CD4-positive, alpha-beta T cell (primary cell): ENCODE results near the gene EPB41L4A. TPM values are rescaled to one million over a fixed set of nuclear protein-coding genes. Genes with fewer than 3 reads are reported as not detected.
A peak's percentile ranks its signal among the peaks of the same experiment; 100 is the strongest.

ENCODE experiments used
- ATAC-seq: fragments of 200-7000 bp; cut with Tn5 transposase; one replicate; pipeline ENCODE4 v1.10.0; 2022; ENCODE audit warnings: mild to moderate bottlenecking; ENCODE audit not compliant: poor library complexity
- CTCF ChIA-PET: fragments of 350-600 bp; sonication (Branson Sonifier 250); formaldehyde crosslinking; loops from one replicate; lab custom pipeline; 2021; ENCODE audit warnings: antibody characterized with exemption, inconsistent platforms; lab: Charles Lee
- POLR2A ChIA-PET: fragments of 350-600 bp; sonication (Branson Sonifier 250); formaldehyde crosslinking; loops from one replicate; lab custom pipeline; 2021; ENCODE audit warnings: antibody characterized with exemption, inconsistent platforms; lab: Charles Lee
- DNase-seq, 14 experiments: peaks; one replicate each; pipeline ENCODE4 v3.0.0-alpha.2; 2013 to 2020; ENCODE audit warnings: mixed read lengths in 2 of 14
- H3K27ac ChIP-seq, 2 donors: one replicate each; pipeline versions ENCODE4 v1.5.1 to v1.7.0; 2013; ENCODE audit warnings: low read length in 2 of 2, low read depth in 1 of 2, mild to moderate bottlenecking in 1 of 2
- H3K27me3 ChIP-seq, 2 experiments: 1 replicate in 1 of 2; 2 replicates in 1 of 2; pipeline versions ENCODE4 v1.6.1 to v1.7.0; 2013; ENCODE audit warnings: low read length in 2 of 2, control low read depth in 1 of 2, mild to moderate bottlenecking in 1 of 2, moderate library complexity in 1 of 2; ENCODE audit not compliant: insufficient read depth in 2 of 2, control insufficient read depth in 1 of 2
- H3K36me3 ChIP-seq: one replicate; pipeline ENCODE4 v1.6.1; 2013; ENCODE audit warnings: low read length, control low read depth; ENCODE audit not compliant: insufficient read depth
- H3K4me1 ChIP-seq: one replicate; pipeline ENCODE4 v1.6.1; 2013; ENCODE audit warnings: low read length, control low read depth; ENCODE audit not compliant: insufficient read depth
- H3K4me3 ChIP-seq: one replicate; pipeline ENCODE4 v1.5.1; 2013; ENCODE audit warnings: mild to moderate bottlenecking, low read length, moderate library complexity
- H3K9me3 ChIP-seq, 2 experiments: 1 replicate in 1 of 2; 2 replicates in 1 of 2; pipeline versions ENCODE4 v1.6.1 to v1.7.0; 2013; ENCODE audit warnings: low read length in 2 of 2, mild to moderate bottlenecking in 2 of 2, control low read depth in 1 of 2, moderate library complexity in 1 of 2; ENCODE audit not compliant: control insufficient read depth in 1 of 2, insufficient read depth in 1 of 2
- H3K27ac Mint-ChIP-seq: one replicate; pipeline ENCODE4 v1.8.0; 2020; ENCODE audit warnings: mixed read lengths
- H3K27me3 Mint-ChIP-seq: one replicate; pipeline ENCODE4 v1.8.0; 2021; ENCODE audit warnings: mixed read lengths
- H3K36me3 Mint-ChIP-seq: one replicate; pipeline ENCODE4 v1.8.0; 2021; ENCODE audit warnings: low read depth, mixed read lengths
- H3K4me1 Mint-ChIP-seq: one replicate; pipeline ENCODE4 v1.8.0; 2021; ENCODE audit warnings: low read depth, mixed read lengths
- H3K4me3 Mint-ChIP-seq: one replicate; pipeline ENCODE4 v1.8.0; 2020; ENCODE audit warnings: mild to moderate bottlenecking, mixed read lengths
- H3K9me3 Mint-ChIP-seq: one replicate; pipeline ENCODE4 v1.8.0; 2020; ENCODE audit warnings: mixed read lengths
- intact Hi-C, 2 experiments: fragments of 100-400 bp; cut with DNase I in 1 of 2; cut with micrococcal nuclease in 1 of 2; formaldehyde crosslinking; loops; one replicate each; pipeline versions ENCODE4 v1.15.1 to v1.9.0; 2023 to 2025; cut with DNase I, micrococcal nuclease
- total RNA-seq, 174 experiments: library from RNA in 2 of 174; stranded (reverse) in 2 of 174; gene quantifications; one replicate each; pipeline ENCODE4 v1.2.3 and lab custom pipeline; 2021 to 2026
- TF ChIP-seq, protein P1 (sequence below): fragments of 200-600 bp; IDR thresholded peaks from one replicate; pipeline ENCODE4 v1.8.0; 2022; ENCODE audit warnings: antibody characterized with exemption, mild to moderate bottlenecking

Gene EPB41L4A
- total RNA-seq, 2 experiments from 2014 or later: 0.08 TPM; not detected in 1

DNA sequence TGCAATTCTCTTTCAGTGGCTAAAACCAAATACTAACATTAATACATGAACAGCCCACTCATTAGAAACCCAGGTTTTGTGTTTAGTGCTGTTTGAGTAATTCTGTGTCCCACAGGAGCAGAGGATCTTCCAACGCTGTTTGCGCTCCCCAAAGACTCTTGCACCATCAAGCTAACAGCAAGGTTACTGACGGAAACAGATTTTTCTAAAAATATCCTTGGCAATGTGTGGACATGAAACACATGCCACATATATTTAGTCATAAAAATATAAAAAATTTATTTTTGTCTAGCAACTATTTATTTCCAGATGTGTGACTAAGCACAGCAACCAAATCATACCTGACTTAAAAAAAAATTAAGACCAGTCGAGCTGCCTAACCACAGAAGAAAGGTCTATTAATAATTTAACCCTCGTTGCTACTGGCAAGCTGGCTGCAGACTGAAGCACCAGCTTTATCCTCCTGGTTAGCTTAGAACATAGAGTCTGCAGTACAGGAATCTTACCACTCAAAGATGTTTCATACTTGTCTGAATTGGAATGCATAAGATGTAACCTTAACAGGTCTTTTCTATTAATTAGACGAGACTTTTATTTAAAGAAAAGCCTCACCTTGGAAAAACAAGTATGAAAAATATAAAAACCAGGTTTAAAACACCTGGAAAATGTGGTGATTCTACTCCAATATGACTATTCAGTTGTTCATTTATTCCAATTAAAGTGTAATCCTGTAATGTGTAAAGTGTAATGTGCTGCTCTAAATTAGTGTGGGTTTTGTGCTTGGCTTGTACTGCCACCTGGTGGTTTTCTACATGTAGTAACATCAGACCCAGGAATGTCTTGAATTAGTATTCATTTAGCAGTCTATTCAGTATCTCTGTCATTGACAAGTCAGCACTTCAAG lies 272.5 kb downstream of the EPB41L4A start:
- peaks cover 0 to under 1% of the 10 kb centered on the region in 2 experiments for H3K27me3 ChIP-seq
- no peak overlapping the region for H3K27ac ChIP-seq
- Mint-ChIP-seq H3K4me3 (no peak overlapping the region), H3K9me3 (no peaks in the 10 kb centered on the region), H3K27me3 (peaks cover 7% of the 10 kb centered on the region), H3K27ac (no peak overlapping the region), H3K4me1 (no peaks in the 10 kb centered on the region), H3K36me3 (no peaks in the 10 kb centered on the region)
- no peaks in the 10 kb centered on the region for H3K36me3 ChIP-seq
- TF ChIP-seq, protein P1, sequence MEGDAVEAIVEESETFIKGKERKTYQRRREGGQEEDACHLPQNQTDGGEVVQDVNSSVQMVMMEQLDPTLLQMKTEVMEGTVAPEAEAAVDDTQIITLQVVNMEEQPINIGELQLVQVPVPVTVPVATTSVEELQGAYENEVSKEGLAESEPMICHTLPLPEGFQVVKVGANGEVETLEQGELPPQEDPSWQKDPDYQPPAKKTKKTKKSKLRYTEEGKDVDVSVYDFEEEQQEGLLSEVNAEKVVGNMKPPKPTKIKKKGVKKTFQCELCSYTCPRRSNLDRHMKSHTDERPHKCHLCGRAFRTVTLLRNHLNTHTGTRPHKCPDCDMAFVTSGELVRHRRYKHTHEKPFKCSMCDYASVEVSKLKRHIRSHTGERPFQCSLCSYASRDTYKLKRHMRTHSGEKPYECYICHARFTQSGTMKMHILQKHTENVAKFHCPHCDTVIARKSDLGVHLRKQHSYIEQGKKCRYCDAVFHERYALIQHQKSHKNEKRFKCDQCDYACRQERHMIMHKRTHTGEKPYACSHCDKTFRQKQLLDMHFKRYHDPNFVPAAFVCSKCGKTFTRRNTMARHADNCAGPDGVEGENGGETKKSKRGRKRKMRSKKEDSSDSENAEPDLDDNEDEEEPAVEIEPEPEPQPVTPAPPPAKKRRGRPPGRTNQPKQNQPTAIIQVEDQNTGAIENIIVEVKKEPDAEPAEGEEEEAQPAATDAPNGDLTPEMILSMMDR: peak; percentile 84
- H3K9me3 ChIP-seq: no peaks in the 10 kb centered on the region
- POLR2A ChIA-PET: no interaction called here
- CTCF ChIA-PET: no interaction called here
- peak; percentile 14 to 81 (median 40) for DNase-seq
- H3K4me1 ChIP-seq: no peaks in the 10 kb centered on the region
- peak; percentile 94 for ATAC-seq
- intact Hi-C loops: loop anchor here (1.0 to 5.0 kb wide), 6 partner anchors 592 to 1389 kb away; no protein-coding TSS in a partner anchor
- no peak overlapping the region for H3K4me3 ChIP-seq

DNA sequence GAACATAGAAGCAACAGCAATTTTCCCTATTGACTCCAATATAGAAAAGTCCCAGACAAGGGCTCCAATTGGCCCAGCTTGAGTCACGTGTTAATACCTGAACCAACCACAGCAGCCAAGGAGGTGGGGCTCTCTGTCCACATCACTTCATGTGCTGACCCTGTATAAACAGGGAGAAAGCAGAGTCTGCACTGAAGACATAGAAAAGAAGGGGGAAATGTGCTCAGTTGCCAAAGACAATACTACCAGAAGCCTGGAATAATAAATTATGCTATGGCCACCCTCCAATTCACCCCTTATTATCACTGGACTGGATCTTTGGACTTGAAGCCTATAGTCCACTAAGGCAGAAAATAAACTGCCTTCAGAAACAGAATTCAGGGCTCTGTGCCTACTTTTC lies 275.4 kb downstream of the EPB41L4A start:
- Mint-ChIP-seq H3K36me3 (no peaks in the 10 kb centered on the region), H3K27me3 (peaks cover 16% of the 10 kb centered on the region), H3K27ac (no peak overlapping the region), H3K9me3 (no peaks in the 10 kb centered on the region), H3K4me1 (no peaks in the 10 kb centered on the region), H3K4me3 (no peak overlapping the region)
- Histone ChIP-seq H3K9me3 (no peaks in the 10 kb centered on the region), H3K4me1 (no peaks in the 10 kb centered on the region), H3K27ac (no peak overlapping the region), H3K36me3 (no peaks in the 10 kb centered on the region), H3K4me3 (no peak overlapping the region), H3K27me3 (peaks cover 2 to 9% of the 10 kb centered on the region in 2 experiments)
- POLR2A ChIA-PET: no interaction called here
- intact Hi-C loops: no loop called here
- DNase-seq (no peak), ATAC-seq (no peak)
- TF ChIP-seq, protein P1: no peak
- CTCF ChIA-PET: no interaction called here

DNA sequence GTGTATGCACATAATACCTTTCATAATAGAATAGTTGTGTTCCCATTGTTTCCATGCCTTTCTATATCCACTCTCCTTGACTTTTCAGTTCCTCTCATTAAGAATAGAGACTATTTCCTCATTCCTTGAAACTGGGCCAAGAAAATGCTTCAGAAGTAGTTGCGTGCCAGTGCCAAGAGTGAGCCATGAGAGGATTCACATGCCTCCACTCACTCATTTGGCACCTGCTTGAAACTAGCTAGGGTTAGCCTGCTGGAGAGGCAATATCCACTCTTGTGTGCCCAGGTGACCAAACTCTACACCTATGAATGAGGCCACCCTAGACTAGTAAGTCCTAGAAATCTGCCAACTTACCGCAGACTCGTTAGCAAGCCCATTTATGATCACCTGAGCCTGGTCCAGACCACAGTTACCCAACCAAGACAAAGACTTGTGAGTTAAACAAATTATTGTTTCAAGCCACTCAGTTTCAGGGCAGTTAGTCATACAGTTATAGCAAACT lies 276.3 kb downstream of the EPB41L4A start:
- intact Hi-C loops: no loop called here
- H3K9me3 ChIP-seq: no peaks in the 10 kb centered on the region
- DNase-seq (peak in 2 of 14 experiments; percentile 15 to 35), ATAC-seq (no peak)
- H3K4me3 Mint-ChIP-seq: no peak overlapping the region
- peaks cover 16% of the 10 kb centered on the region for H3K27me3 Mint-ChIP-seq
- POLR2A ChIA-PET: no interaction called here
- H3K27ac ChIP-seq: no peak overlapping the region
- no peak overlapping the region for H3K27ac Mint-ChIP-seq
- H3K4me1 ChIP-seq: no peaks in the 10 kb centered on the region
- no peak overlapping the region for H3K4me3 ChIP-seq
- H3K9me3 Mint-ChIP-seq: no peaks in the 10 kb centered on the region
- CTCF ChIA-PET: no interaction called here
- no peaks in the 10 kb centered on the region for H3K4me1 Mint-ChIP-seq
- peaks cover 2 to 9% of the 10 kb centered on the region in 2 experiments for H3K27me3 ChIP-seq
- TF ChIP-seq, protein P1: no peak
- no peaks in the 10 kb centered on the region for H3K36me3 ChIP-seq
- no peaks in the 10 kb centered on the region for H3K36me3 Mint-ChIP-seq
